WTC11 (cell line): ENCODE measurements around the gene RASGRF1. TPM values are rescaled to one million over a fixed set of nuclear protein-coding genes. Genes with fewer than 3 reads are reported as not detected.

Experiments
- ATAC-seq: fragments of 200-7000 bp; cut with Tn5 transposase; 2 replicates; pipeline ENCODE4 v1.10.0; 2021; ENCODE audit warnings: mild to moderate bottlenecking, moderate library complexity
- CTCF ChIA-PET: fragments of 300-600 bp; sonication (Branson Sonifier 250); formaldehyde crosslinking; loops from one replicate; lab custom pipeline; 2021; ENCODE audit warnings: antibody characterized with exemption; lab: Charles Lee
- POLR2A ChIA-PET: fragments of 350-600 bp; sonication (Branson Sonifier 250); formaldehyde crosslinking; loops from one replicate; lab custom pipeline; 2021; ENCODE audit warnings: antibody characterized with exemption; lab: Charles Lee
- DNase-seq: peaks from one replicate; pipeline ENCODE4 v3.0.0; 2021; ENCODE audit warnings: low spot score
- H3K27ac Mint-ChIP-seq: 2 replicates; pipeline ENCODE4 v1.8.0; 2021; ENCODE audit warnings: mixed read lengths
- H3K27me3 Mint-ChIP-seq: 2 replicates; pipeline ENCODE4 v1.8.0; 2021; ENCODE audit warnings: low read depth, mild to moderate bottlenecking, moderate library complexity, mixed read lengths
- H3K36me3 Mint-ChIP-seq: 2 replicates; pipeline ENCODE4 v1.8.0; 2021; ENCODE audit warnings: mixed read lengths
- H3K4me1 Mint-ChIP-seq: 2 replicates; pipeline ENCODE4 v1.8.0; 2022; ENCODE audit warnings: mixed read lengths
- H3K4me3 Mint-ChIP-seq: 2 replicates; pipeline ENCODE4 v1.8.0; 2021; ENCODE audit warnings: mild to moderate bottlenecking, moderate library complexity, mixed read lengths
- H3K9me3 Mint-ChIP-seq: 2 replicates; pipeline ENCODE4 v1.8.0; 2021; ENCODE audit warnings: mixed read lengths
- ATF1 ChIP-seq: sonication (generic); formaldehyde crosslinking; IDR thresholded peaks from 2 replicates; pipeline ENCODE4 v1.8.1; 2023; ENCODE audit warnings: mild to moderate bottlenecking, moderate library complexity, missing genetic modification reagents
- ATF6 ChIP-seq: sonication (generic); formaldehyde crosslinking; IDR thresholded peaks from 2 replicates; pipeline ENCODE4 v1.8.1; 2023; ENCODE audit warnings: mild to moderate bottlenecking, missing genetic modification reagents
- E2F4 ChIP-seq: sonication (generic); formaldehyde crosslinking; IDR thresholded peaks from 2 replicates; pipeline ENCODE4 v1.8.1; 2022; ENCODE audit warnings: low read depth, mild to moderate bottlenecking, moderate library complexity, missing genetic modification reagents, borderline replicate concordance
- ERG ChIP-seq: fragments of 250-450 bp; sonication (Bioruptor Pico); IDR thresholded peaks from 2 replicates; pipeline ENCODE4 v1.8.0; 2021; ENCODE audit warnings: mild to moderate bottlenecking
- FOXP4 ChIP-seq: sonication (generic); formaldehyde crosslinking; IDR thresholded peaks from 2 replicates; pipeline ENCODE4 v1.8.0; 2022; ENCODE audit warnings: mild to moderate bottlenecking, missing genetic modification reagents
- GTF2I ChIP-seq: fragments of 250-450 bp; sonication (Bioruptor Pico); conservative IDR thresholded peaks from 2 replicates; pipeline ENCODE4 v1.4.0; 2021; ENCODE audit warnings: mild to moderate bottlenecking
- IRF1 ChIP-seq: sonication (generic); formaldehyde crosslinking; IDR thresholded peaks from 2 replicates; pipeline ENCODE4 v1.8.0; 2023; ENCODE audit warnings: missing genetic modification reagents
- JAZF1 ChIP-seq: fragments of 250-450 bp; sonication (Bioruptor Pico); IDR thresholded peaks from 2 replicates; pipeline ENCODE4 v1.9.0; 2021; ENCODE audit warnings: moderate library complexity, mild to moderate bottlenecking, inconsistent platforms
- NR2C2 ChIP-seq: sonication (generic); formaldehyde crosslinking; IDR thresholded peaks from 2 replicates; pipeline ENCODE4 v1.8.0; 2022; ENCODE audit warnings: mild to moderate bottlenecking, missing genetic modification reagents
- PREB ChIP-seq: sonication (generic); formaldehyde crosslinking; IDR thresholded peaks from 2 replicates; pipeline ENCODE4 v1.8.1; 2022; ENCODE audit warnings: mild to moderate bottlenecking, missing genetic modification reagents, moderate library complexity, borderline replicate concordance
- RELA ChIP-seq: sonication (generic); formaldehyde crosslinking; IDR thresholded peaks from 2 replicates; pipeline ENCODE4 v1.8.1; 2022; ENCODE audit warnings: missing genetic modification reagents, mild to moderate bottlenecking, borderline replicate concordance
- SP1 ChIP-seq: sonication (generic); formaldehyde crosslinking; conservative IDR thresholded peaks from 2 replicates; pipeline ENCODE4 v1.8.1; 2022; ENCODE audit warnings: missing genetic modification reagents
- TCF7 ChIP-seq: sonication (generic); formaldehyde crosslinking; IDR thresholded peaks from 2 replicates; pipeline ENCODE4 v1.8.0; 2022; ENCODE audit warnings: mild to moderate bottlenecking, low read depth, missing genetic modification reagents, moderate library complexity
- TEAD1 ChIP-seq: sonication (generic); formaldehyde crosslinking; IDR thresholded peaks from 2 replicates; pipeline ENCODE4 v1.8.0; 2022; ENCODE audit warnings: mild to moderate bottlenecking, missing genetic modification reagents
- TP53 ChIP-seq: sonication (generic); formaldehyde crosslinking; IDR thresholded peaks from 2 replicates; pipeline ENCODE4 v1.8.1; 2023; ENCODE audit warnings: mild to moderate bottlenecking, missing genetic modification reagents
- ZMAT4 ChIP-seq: fragments of 250-450 bp; sonication (Bioruptor Pico); IDR thresholded peaks from 2 replicates; pipeline ENCODE4 v1.9.0; 2021; ENCODE audit warnings: mild to moderate bottlenecking
- ZNF121 ChIP-seq: sonication (generic); formaldehyde crosslinking; IDR thresholded peaks from 2 replicates; pipeline ENCODE4 v1.8.0; 2023; ENCODE audit warnings: missing genetic modification reagents
- ZNF219 ChIP-seq: sonication (generic); formaldehyde crosslinking; IDR thresholded peaks from 2 replicates; pipeline ENCODE4 v1.8.0; 2023; ENCODE audit warnings: missing genetic modification reagents, mild to moderate bottlenecking, borderline replicate concordance
- ZNF232 ChIP-seq: sonication (generic); formaldehyde crosslinking; IDR thresholded peaks from 2 replicates; pipeline ENCODE4 v1.8.0; 2022; ENCODE audit warnings: mild to moderate bottlenecking, missing genetic modification reagents
- ZNF263 ChIP-seq: sonication (generic); formaldehyde crosslinking; IDR thresholded peaks from 2 replicates; pipeline ENCODE4 v1.8.1; 2022; ENCODE audit warnings: low read depth, mild to moderate bottlenecking, moderate library complexity, missing genetic modification reagents
- ZNF281 ChIP-seq: sonication (generic); formaldehyde crosslinking; IDR thresholded peaks from 2 replicates; pipeline ENCODE4 v1.8.0; 2023; ENCODE audit warnings: mild to moderate bottlenecking, missing genetic modification reagents
- ZNF317 ChIP-seq: sonication (generic); formaldehyde crosslinking; IDR thresholded peaks from 2 replicates; pipeline ENCODE4 v1.8.1; 2023; ENCODE audit warnings: low read depth, mild to moderate bottlenecking, moderate library complexity, missing genetic modification reagents, borderline replicate concordance
- ZNF416 ChIP-seq: fragments of 250-450 bp; sonication (Bioruptor Pico); IDR thresholded peaks from 2 replicates; pipeline ENCODE4 v1.9.0; 2021; ENCODE audit warnings: mild to moderate bottlenecking, inconsistent platforms
- total RNA-seq: library from RNA; stranded (reverse); gene quantifications from 3 replicates; pipeline ENCODE4 v1.2.3, GENCODE V29; 2021

Gene RASGRF1
- total RNA-seq, 1 experiment from 2014 or later: 0.85 TPM

GRCh38 chr15:78960308-78960707 is 130.3 kb downstream of the RASGRF1 start:
- Mint-ChIP-seq H3K27me3 (no peaks in the 10 kb centered on the region), H3K4me1 (peaks cover 7% of the 10 kb centered on the region; the same call in 1 of the 2 replicates), H3K27ac (no peak overlapping the region), H3K36me3 (no peaks in the 10 kb centered on the region), H3K4me3 (no peak overlapping the region), H3K9me3 (peaks cover 5% of the 10 kb centered on the region)
- no peak for DNase-seq
- TF ChIP-seq ZNF121 (CRISPR knock-in tag): no peak
- no peak for TF ChIP-seq ZNF232
- TF ChIP-seq ZNF317 (CRISPR knock-in tag): no peak
- no peak for TF ChIP-seq E2F4 (CRISPR knock-in tag)
- no peak for TF ChIP-seq ATF1 (CRISPR knock-in tag)
- no peak for TF ChIP-seq IRF1 (CRISPR knock-in tag)
- TF ChIP-seq PREB (CRISPR knock-in tag): no peak
- TF ChIP-seq TEAD1: no peak
- no peak for TF ChIP-seq ATF6
- no peak for ATAC-seq
- CTCF ChIA-PET: interaction anchor here (1.1 to 1.8 kb wide), 3 partner anchors 16 to 47 kb away, joined by 3 to 6 read pairs (median 5); partner anchors contain the start of gene CTSH
- POLR2A ChIA-PET: no interaction called here

GRCh38 chr15:78959360-78959759 is 131.2 kb downstream of the RASGRF1 start:
- DNase-seq (no peak), ATAC-seq (no peak)
- H3K4me3 Mint-ChIP-seq: no peak overlapping the region
- no peak overlapping the region for H3K27ac Mint-ChIP-seq
- peaks cover 7% of the 10 kb centered on the region; the same call in 1 of the 2 replicates for H3K4me1 Mint-ChIP-seq
- ChIA-PET POLR2A (no interaction called here), CTCF (interaction anchor here (1.1 to 1.8 kb wide), 3 partner anchors 15 to 48 kb away, joined by 3 to 6 read pairs (median 5); partner anchors contain the start of gene CTSH)
- H3K36me3 Mint-ChIP-seq: no peaks in the 10 kb centered on the region
- peaks cover 5% of the 10 kb centered on the region for H3K9me3 Mint-ChIP-seq
- H3K27me3 Mint-ChIP-seq: no peaks in the 10 kb centered on the region
- TF ChIP-seq FOXP4 (CRISPR knock-in tag) (no peak), ZNF263 (no peak), GTF2I (CRISPR knock-in tag) (no peak), SP1 (CRISPR knock-in tag) (no peak), ZNF281 (CRISPR knock-in tag) (no peak), TCF7 (CRISPR knock-in tag) (no peak), TP53 (no peak), JAZF1 (CRISPR knock-in tag) (no peak), ZNF219 (CRISPR knock-in tag) (no peak), NR2C2 (CRISPR knock-in tag) (no peak), RELA (CRISPR knock-in tag) (no peak), ZNF416 (no peak), TEAD1 (no peak), ERG (no peak), ZMAT4 (CRISPR knock-in tag) (no peak)
